Body of pancreas (tissue), 4 donors: ENCODE measurements around the gene MXD3.

Experiments
- CTCF ChIP-seq, 7 experiments: fragments of 450-650 bp in 4 of 7; fragments of 200-600 bp in 3 of 7; sonication (generic) in 3 of 7; IDR thresholded peaks; one replicate each; pipeline ENCODE4 v1.5.1; 2016 to 2019; ENCODE audit warnings: antibody characterized with exemption in 7 of 7
- POLR2A ChIP-seq, 3 donors: fragments of 450-650 bp; IDR thresholded peaks; one replicate each; pipeline ENCODE4 v1.6.1; 2016; ENCODE audit warnings: antibody characterized with exemption in 3 of 3, mild to moderate bottlenecking in 2 of 3

GRCh38 chr5:177330991-177331842, 19.5 kb upstream of the MXD3 start:
- TF ChIP-seq CTCF (IDR thresholded peaks at IDR 0.05) (no peak), POLR2A (IDR thresholded peaks at IDR 0.05) (no peak)
